HG03066 (cell line): ENCODE data around the gene PKM.
"Not testable (repeated sequence)": the region's sequence is repeated elsewhere in the genome, so short reads cannot be mapped to it uniquely, and the experiment has no call there.

Experiments used
- ATAC-seq: cut with Tn5 transposase; IDR thresholded peaks from one replicate; pipeline ENCODE4 v1.9.1; 2021; ENCODE audit warnings: low read depth; ENCODE audit not compliant: unreplicated experiment

The PKM gene

GRCh38 chr15:72231066-72231832, at the start of gene PKM:
Gene PKM, minus strand, starts transcription at chr15:72231190. Its CDS starts 12,093 bp downstream, at chr15:72219097.
- ATAC-seq = peak; percentile 38

DNA sequence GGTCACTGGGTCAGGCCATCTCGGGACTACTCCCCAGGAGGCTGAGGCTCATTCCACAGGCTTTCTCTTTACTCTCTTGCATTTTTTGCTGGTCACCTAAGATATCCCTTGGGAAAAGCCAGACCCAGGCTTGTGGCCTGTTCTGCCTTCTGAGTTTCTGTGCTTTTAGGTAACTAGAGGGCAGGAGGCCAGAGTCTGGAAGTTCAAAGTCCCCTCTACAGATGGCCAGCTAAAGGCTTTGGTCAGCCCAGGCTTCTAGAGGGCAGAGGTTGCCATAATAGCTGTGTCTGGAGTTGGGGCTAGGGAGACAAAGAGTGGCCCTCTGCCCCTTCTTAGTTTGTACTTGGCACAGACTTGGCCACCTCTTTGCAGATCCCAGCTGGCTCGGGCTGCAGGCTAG, 49.8 kb upstream of the PKM start:
- no peak for ATAC-seq

DNA sequence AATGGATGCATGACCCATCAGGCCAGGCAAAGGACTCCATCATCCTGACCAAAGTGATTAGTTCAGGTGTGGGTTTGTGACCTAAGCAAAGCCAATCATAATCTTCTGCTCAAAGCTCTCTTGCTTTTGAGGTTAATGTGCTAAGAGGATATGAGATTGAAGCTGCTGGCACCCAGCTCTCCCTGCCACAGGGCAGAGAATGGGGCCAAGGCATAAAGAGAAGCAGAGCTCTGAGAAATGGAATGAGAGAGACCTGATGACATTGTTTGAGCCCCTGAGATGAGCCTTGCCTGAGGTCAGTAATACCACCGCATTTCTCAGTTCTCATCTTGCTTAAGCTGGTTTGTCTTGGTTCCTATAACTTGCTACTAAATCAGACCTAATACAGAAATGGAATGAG, 47.7 kb upstream of the PKM start:
- no peak for ATAC-seq

- ATAC-seq = no peak
Measured at GRCh38 chr15:72276326-72276700, 45.3 kb upstream of the PKM start.

DNA sequence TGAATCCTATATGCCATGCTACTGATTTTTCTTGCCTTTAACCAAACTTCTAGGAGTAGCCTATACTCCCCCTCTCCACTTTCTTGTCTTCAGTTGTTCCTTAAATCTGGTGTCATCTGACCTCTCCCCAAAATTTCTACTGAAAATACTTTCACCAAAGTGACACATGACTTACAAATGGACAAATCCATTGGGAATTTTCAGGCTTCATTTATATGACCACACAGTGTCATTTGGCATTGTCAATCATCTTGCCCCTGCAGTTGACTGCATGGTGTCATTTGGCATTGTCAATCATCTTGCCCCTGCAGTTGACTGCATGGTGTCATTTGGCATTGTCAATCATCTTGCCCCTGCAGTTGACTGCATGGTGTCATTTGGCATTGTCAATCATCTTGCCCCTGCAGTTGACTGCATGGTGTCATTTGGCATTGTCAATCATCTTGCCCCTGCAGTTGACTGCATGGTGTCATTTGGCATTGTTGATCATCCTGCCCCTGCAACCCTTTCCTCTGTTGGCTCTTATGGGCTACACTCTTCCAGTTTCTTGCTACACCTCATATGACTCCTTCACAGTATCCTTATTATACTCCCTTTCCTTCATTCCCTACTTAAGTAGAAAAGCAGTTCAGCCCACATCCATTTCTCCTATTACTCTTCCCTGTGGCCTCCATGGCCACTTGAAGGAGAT, 44.8 kb upstream of the PKM start:
- not testable (repeated sequence) for ATAC-seq

DNA sequence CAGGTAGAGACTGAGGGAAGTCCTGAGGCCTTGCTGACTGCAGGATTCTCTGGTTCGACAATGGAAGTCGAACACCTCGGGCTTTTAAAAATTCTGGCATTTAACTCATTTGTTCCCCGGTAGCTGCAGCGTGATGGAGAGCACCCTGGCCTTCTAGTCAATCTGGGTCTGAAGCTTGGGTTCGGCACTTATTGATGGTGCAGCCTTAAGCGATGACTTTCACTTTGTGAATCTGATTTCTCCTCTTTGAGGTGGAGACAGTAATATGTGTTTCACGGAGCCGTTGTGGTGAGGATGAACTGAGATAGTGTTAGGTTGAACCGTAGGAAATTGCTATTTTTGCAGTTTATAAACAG, 42.0 kb upstream of the PKM start:
- no peak for ATAC-seq

- ATAC-seq = peak; percentile 93
Measured at GRCh38 chr15:72272213-72272996, 41.4 kb upstream of the PKM start, which contains the start of gene PARP6. Gene PARP6, minus strand, starts transcription at chr15:72272554. Its CDS starts 5,077 bp downstream, at chr15:72267477.

DNA sequence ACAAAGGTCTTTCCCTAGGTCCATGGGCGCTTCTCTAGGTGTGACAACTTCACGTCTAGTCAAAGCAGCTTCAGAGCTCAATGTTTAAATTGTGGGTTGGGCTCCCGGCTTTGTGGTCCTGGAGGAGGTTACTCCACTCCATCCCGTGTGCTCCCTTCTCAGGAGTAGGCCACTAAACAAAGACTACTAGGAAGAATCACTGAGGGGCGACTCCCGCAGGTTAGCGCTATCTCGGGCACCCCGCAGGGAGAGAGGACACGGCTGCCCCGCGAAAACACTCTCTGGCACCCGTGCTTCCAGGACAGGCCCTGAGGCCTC, 40.9 kb upstream of the PKM start:
- ATAC-seq = no peak

GRCh38 chr15:72271221-72271620, 40.2 kb upstream of the PKM start:
- no peak for ATAC-seq

- ATAC-seq = no peak
Measured at GRCh38 chr15:72269739-72270138, 38.7 kb upstream of the PKM start.

DNA sequence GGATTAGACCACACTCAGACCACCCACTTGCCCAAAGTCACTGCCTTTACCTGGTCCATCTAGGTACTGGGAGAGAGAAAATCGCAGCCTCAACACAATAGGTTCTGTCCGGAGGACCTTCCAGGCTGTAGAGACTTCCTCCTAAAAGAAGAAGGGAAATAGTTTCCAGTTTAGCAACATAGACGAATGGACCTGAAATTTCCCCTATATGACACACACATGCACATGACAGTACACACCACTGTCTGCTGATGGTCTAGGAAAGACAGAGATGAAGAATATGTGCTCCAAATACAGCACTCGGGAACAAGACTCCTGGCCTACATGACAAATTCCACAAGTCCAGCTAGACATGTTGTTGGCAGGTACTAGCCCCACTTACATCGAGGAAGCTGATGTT, 34.0 kb upstream of the PKM start:
- no peak for ATAC-seq

DNA sequence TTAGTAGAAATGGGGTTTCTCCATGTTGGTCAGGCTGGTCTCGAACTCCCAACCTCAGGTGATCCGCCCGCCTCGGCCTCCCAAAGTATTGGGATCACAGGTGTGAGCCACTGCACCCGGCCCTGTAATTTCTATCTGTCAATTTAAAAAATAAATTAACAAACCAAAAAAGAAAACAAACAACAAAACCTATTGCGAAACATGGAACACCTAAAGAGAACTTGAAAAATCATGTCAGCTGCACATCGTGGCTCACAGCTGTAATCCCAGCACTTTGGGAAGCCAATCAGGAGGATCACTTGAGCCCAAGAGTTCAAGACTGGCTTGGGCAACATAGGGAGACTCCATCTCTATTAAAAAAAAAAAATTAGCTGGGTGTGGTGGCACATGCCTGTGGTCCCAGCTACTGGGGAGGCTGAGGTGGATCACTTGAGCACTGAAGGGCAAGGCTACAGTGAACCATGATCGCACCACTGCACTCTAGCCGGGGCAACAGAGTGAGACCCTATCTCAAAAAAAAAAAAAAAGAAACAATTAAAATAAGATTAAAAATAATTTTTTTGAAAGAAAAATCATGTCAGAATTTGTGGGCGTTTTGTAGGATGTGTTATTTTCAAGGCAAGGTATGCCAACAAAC, 21.8 kb upstream of the PKM start:
- ATAC-seq = no peak

- no peak for ATAC-seq
Measured at GRCh38 chr15:72249142-72249810, 18.3 kb upstream of the PKM start.

- no peak for ATAC-seq
Measured at GRCh38 chr15:72248514-72248913, 17.5 kb upstream of the PKM start.

DNA sequence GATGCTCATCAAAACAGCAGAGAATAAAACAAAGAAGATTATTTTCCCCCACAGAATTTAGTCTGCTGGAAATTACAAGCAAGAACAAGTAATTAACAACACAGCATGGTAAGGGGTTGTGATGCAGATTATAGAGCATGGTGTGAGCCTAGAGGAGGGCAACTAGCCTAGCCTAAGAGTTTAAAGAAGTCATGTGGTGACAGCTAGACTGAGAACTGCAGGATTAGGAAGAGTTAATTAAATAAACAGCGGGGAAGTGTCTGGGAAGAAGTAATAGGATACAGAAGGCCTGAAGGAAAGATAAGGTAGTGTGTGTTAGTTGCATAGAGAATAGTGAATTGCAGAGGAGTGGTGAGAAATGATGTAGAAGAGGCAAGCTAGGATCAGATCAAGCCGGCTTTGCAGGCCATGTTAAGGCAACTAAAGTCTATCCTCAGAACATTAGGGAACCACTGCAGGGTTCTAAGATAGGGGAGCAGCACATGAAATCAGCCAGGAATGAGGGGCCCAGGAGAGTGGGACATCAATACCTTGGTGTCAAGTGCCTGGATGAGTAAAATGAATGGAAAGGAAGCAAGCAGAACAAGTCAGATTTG, 11.9 kb upstream of the PKM start:
- no peak for ATAC-seq

DNA sequence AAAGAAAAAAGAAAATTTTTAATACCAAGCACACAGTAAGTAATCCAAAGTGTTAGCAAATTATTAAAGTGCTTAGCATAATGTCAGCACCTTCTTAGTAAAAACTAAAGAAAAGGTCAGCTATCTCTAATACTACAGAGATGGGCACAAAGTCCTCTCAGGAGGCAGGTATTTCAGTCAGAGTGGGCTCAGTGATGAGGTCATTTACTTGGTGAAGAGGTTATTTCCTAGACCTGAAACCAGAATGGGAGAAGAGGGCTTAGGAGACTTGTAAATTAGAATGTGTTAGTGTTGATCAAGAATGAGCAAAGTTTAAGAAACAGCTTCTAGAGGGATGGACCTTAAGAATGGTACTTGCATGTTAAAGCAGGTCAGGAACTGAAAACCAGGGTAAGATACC, 8.7 kb upstream of the PKM start:
- ATAC-seq = no peak

GRCh38 chr15:72238586-72238985, 7.6 kb upstream of the PKM start:
- no peak for ATAC-seq

DNA sequence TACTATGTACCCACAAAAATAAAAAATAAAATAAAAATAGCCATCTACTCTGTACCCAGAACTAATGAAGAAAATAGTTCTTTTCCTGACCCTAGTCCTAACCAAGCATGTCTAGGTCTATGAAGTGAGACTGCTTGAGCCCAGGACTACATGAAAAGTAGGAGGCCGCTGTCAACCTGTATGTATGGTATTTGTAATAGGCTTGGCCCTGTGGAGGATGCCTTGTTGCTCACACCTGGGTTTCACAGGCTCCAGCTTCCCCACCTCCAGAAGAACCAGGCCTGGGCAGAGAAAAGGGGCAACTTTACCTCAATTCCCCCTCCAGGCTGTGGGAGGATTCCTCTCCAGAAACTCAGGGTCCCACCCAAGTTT, 6.8 kb upstream of the PKM start:
- no peak for ATAC-seq

- peak; percentile 72 for ATAC-seq
Measured at GRCh38 chr15:72237029-72237852, 6.3 kb upstream of the PKM start.
